ENCODE data around the gene APOBEC4.
A peak's percentile ranks its signal among the peaks of the same experiment; 100 is the strongest.

APOBEC4 gene

DNA sequence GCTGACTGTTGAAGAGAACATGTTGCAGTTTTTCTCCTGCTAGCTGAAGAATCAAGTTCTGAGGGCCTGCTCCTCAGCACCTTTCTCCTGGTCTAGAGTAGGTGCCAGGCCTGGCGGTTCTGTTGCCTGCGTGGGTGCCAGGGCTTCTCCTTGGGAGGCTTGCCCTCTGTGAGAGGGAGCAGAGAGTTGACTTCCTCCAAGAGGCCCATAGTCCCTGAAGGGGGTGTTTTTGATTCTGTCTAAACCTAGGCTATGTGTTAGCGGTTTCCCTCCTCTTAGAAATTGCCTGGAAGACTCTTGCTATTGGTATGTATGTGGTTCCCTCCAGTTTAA is 312 bp upstream of the APOBEC4 start:
- POLR2A ChIA-PET: no interaction called here
- Histone ChIP-seq H3K9me3 (ENCODE audit: control extremely low read depth in 1 of 5, control insufficient read depth in 4 of 5, insufficient read depth in 2 of 5, low read depth in 1 of 5, low read length in 4 of 5) (no peaks in the 10 kb centered on the region), H3K36me3 (ENCODE audit: control insufficient read depth in 4 of 4, insufficient read depth in 4 of 4, low read length in 3 of 4) (no peaks in the 10 kb centered on the region), H3K27ac (ENCODE audit: insufficient read depth in 1 of 2, low read depth in 1 of 2, low read length in 2 of 2, poor library complexity in 1 of 2, severe bottlenecking in 2 of 2) (no peak overlapping the region), H3K4me1 (ENCODE audit: control extremely low read depth in 1 of 4, control insufficient read depth in 4 of 4, insufficient read depth in 4 of 4, low read length in 3 of 4) (peaks cover 0 to 9% (median 6%) of the 10 kb centered on the region in 4 experiments), H3K4me3 (ENCODE audit: control insufficient read depth in 1 of 7, extremely low read depth in 1 of 7, insufficient read depth in 4 of 7, low read depth in 2 of 7, low read length in 6 of 7) (no peak overlapping the region), H3K27me3 (replicated peaks in 2 of 5; ENCODE audit: control insufficient read depth in 4 of 5, insufficient read depth in 5 of 5, low read length in 4 of 5) (no peaks in the 10 kb centered on the region)
- DNase-seq: no peak
- CTCF ChIA-PET: interaction anchor here (2.0 to 6.2 kb wide), 2 partner anchors 31 to 262 kb away, joined by 5 to 138 read pairs; no protein-coding TSS in a partner anchor
- WGBS (ENCODE audit: insufficient coverage): 68% methylated on average over 2 of the region's 3 CpGs

DNA sequence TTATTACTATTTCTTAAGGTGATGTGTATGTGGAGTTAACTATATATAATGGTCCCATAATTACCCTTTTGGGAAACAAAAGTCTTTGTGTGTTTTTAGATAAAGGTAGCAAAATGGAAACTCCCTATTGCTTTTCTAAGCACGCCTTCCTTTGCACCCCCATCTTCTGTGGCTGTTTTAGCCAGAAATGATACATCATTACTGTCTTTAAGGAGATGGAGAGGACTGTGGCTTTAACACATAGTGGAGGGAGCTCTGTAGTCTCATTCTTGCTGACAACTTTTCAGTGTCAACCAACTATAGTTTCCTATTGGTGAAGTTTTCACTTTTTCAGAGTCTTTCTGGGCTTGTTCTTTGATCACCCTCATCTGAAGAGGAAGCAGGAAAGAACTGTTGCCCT is 1.0 kb downstream of the APOBEC4 start:
- POLR2A ChIA-PET: no interaction called here

DNA sequence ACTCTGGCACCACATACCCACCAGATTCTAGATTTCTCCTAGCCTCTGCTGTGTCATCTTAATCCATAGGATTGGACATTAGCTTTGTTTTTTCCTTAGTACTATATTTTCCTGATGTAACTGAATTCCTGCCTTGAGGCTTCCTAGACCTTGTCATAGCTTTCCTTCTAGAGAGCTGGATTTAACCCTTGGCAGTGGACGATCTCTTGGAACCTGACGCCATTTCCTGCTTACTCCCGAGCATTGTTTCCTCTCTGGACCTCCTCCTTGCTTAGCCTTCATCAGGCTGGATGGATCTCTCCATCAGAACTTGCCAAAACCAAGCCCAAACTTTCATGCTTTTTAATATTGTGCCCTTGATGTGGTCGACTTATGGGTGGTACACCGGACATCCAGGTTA is 1.5 kb downstream of the APOBEC4 start:
- H3K27ac ChIP-seq (ENCODE audit: insufficient read depth in 1 of 2, low read depth in 1 of 2, low read length in 2 of 2, poor library complexity in 1 of 2, severe bottlenecking in 2 of 2): no peak overlapping the region
- ChIA-PET CTCF (interaction anchor here (0.6 to 6.2 kb wide), 4 partner anchors 27 to 264 kb away, joined by 3 to 138 read pairs (median 4); no protein-coding TSS in a partner anchor), POLR2A (no interaction called here)
- no peak for DNase-seq
- no peaks in the 10 kb centered on the region for H3K9me3 ChIP-seq (ENCODE audit: control extremely low read depth in 1 of 5, control insufficient read depth in 4 of 5, insufficient read depth in 2 of 5, low read depth in 1 of 5, low read length in 4 of 5)
- H3K36me3 ChIP-seq (ENCODE audit: control insufficient read depth in 4 of 4, insufficient read depth in 4 of 4, low read length in 3 of 4): no peaks in the 10 kb centered on the region
- no peaks in the 10 kb centered on the region for H3K27me3 ChIP-seq (replicated peaks in 2 of 5; ENCODE audit: control insufficient read depth in 4 of 5, insufficient read depth in 5 of 5, low read length in 4 of 5)
- no peak overlapping the region for H3K4me3 ChIP-seq (ENCODE audit: control insufficient read depth in 1 of 7, extremely low read depth in 1 of 7, insufficient read depth in 4 of 7, low read depth in 2 of 7, low read length in 6 of 7)
- 90% methylated on average over 3 of the region's 5 CpGs for WGBS (ENCODE audit: insufficient coverage)
- peaks cover 0 to 11% (median 7%) of the 10 kb centered on the region in 4 experiments for H3K4me1 ChIP-seq (ENCODE audit: control extremely low read depth in 1 of 4, control insufficient read depth in 4 of 4, insufficient read depth in 4 of 4, low read length in 3 of 4)

More for the DNA sequence above, 1.0 kb downstream of the APOBEC4 start:
- Histone ChIP-seq H3K4me3 (ENCODE audit: control insufficient read depth in 1 of 7, extremely low read depth in 1 of 7, insufficient read depth in 4 of 7, low read depth in 2 of 7, low read length in 6 of 7) (no peak overlapping the region), H3K9me3 (ENCODE audit: control extremely low read depth in 1 of 5, control insufficient read depth in 4 of 5, insufficient read depth in 2 of 5, low read depth in 1 of 5, low read length in 4 of 5) (no peaks in the 10 kb centered on the region), H3K4me1 (ENCODE audit: control extremely low read depth in 1 of 4, control insufficient read depth in 4 of 4, insufficient read depth in 4 of 4, low read length in 3 of 4) (peaks cover 0 to 9% (median 6%) of the 10 kb centered on the region in 4 experiments), H3K27ac (ENCODE audit: insufficient read depth in 1 of 2, low read depth in 1 of 2, low read length in 2 of 2, poor library complexity in 1 of 2, severe bottlenecking in 2 of 2) (no peak overlapping the region), H3K36me3 (ENCODE audit: control insufficient read depth in 4 of 4, insufficient read depth in 4 of 4, low read length in 3 of 4) (no peaks in the 10 kb centered on the region), H3K27me3 (replicated peaks in 2 of 5; ENCODE audit: control insufficient read depth in 4 of 5, insufficient read depth in 5 of 5, low read length in 4 of 5) (no peaks in the 10 kb centered on the region)
- CTCF ChIA-PET: interaction anchor here (0.6 to 6.2 kb wide), 3 partner anchors 26 to 263 kb away, joined by 4 to 138 read pairs (median 5); no protein-coding TSS in a partner anchor
- 100% methylated on average over 1 of the region's 1 CpG for WGBS (ENCODE audit: insufficient coverage)
- no peak for DNase-seq

DNA sequence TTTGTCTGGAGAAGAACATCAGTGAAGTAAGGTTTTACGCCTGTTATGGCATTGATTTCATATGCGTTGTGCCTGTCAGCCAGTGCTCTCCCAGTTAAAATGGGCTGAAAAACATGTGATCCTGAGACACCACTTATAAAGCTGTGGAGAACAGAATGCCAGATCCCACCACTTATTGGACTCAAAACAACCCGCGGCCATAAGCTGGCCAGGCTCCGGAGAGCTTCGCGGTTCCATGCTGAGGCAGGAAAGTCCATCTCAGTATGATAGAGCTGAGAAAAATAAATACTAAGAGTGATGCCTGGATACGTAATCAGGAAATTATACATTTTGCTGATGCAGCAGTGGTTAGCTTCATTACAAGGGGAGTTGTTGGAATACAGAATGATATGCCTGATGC is 5.1 kb downstream of the APOBEC4 start:
- POLR2A ChIA-PET: no interaction called here
- H3K9me3 ChIP-seq (ENCODE audit: control extremely low read depth in 1 of 5, control insufficient read depth in 4 of 5, insufficient read depth in 2 of 5, low read depth in 1 of 5, low read length in 4 of 5): no peaks in the 10 kb centered on the region
- peaks cover 0 to 11% (median 5%) of the 10 kb centered on the region in 4 experiments for H3K4me1 ChIP-seq (ENCODE audit: control extremely low read depth in 1 of 4, control insufficient read depth in 4 of 4, insufficient read depth in 4 of 4, low read length in 3 of 4)
- H3K27ac ChIP-seq (ENCODE audit: insufficient read depth in 1 of 2, low read depth in 1 of 2, low read length in 2 of 2, poor library complexity in 1 of 2, severe bottlenecking in 2 of 2): no peak overlapping the region
- whole genome bisulfite sequencing (ENCODE audit: insufficient coverage): 97% methylated on average over 8 of the region's 8 CpGs
- H3K4me3 ChIP-seq (ENCODE audit: control insufficient read depth in 1 of 7, extremely low read depth in 1 of 7, insufficient read depth in 4 of 7, low read depth in 2 of 7, low read length in 6 of 7): no peak overlapping the region
- H3K27me3 ChIP-seq (replicated peaks in 2 of 5; ENCODE audit: control insufficient read depth in 4 of 5, insufficient read depth in 5 of 5, low read length in 4 of 5): no peaks in the 10 kb centered on the region
- DNase-seq: no peak
- CTCF ChIA-PET: no interaction called here
- no peaks in the 10 kb centered on the region for H3K36me3 ChIP-seq (ENCODE audit: control insufficient read depth in 4 of 4, insufficient read depth in 4 of 4, low read length in 3 of 4)

DNA sequence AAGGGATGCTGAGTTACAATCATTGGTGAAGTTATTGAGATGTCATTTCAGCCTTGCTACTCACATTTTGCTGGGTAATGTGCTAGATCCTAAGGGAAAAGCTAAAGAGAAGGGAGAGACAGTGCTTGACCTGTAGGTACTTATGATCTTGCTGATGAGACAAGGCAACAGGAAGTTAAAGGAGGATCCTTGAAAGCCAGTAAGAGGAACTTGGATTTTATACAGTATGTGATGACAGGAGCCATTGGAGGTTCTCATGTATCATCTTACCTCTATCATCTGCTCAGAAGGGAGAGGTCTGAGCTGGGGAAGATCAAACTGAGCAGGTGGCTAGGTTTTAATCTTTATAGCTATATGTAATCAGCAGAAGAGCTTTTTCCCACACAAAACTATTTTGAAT is 6.3 kb downstream of the APOBEC4 start:
- ChIA-PET CTCF (interaction anchor here (3.8 kb wide), 1 partner anchor 8 kb away, joined by 24 read pairs; no protein-coding TSS in a partner anchor), POLR2A (no interaction called here)
- Histone ChIP-seq H3K9me3 (ENCODE audit: control extremely low read depth in 1 of 5, control insufficient read depth in 4 of 5, insufficient read depth in 2 of 5, low read depth in 1 of 5, low read length in 4 of 5) (no peaks in the 10 kb centered on the region), H3K4me3 (ENCODE audit: control insufficient read depth in 1 of 7, extremely low read depth in 1 of 7, insufficient read depth in 4 of 7, low read depth in 2 of 7, low read length in 6 of 7) (no peak overlapping the region), H3K4me1 (ENCODE audit: control extremely low read depth in 1 of 4, control insufficient read depth in 4 of 4, insufficient read depth in 4 of 4, low read length in 3 of 4) (peaks cover 0 to 4% (median under 1%) of the 10 kb centered on the region in 4 experiments), H3K36me3 (ENCODE audit: control insufficient read depth in 4 of 4, insufficient read depth in 4 of 4, low read length in 3 of 4) (no peaks in the 10 kb centered on the region), H3K27me3 (replicated peaks in 2 of 5; ENCODE audit: control insufficient read depth in 4 of 5, insufficient read depth in 5 of 5, low read length in 4 of 5) (no peaks in the 10 kb centered on the region), H3K27ac (ENCODE audit: insufficient read depth in 1 of 2, low read depth in 1 of 2, low read length in 2 of 2, poor library complexity in 1 of 2, severe bottlenecking in 2 of 2) (no peak overlapping the region)
- DNase-seq: no peak

DNA sequence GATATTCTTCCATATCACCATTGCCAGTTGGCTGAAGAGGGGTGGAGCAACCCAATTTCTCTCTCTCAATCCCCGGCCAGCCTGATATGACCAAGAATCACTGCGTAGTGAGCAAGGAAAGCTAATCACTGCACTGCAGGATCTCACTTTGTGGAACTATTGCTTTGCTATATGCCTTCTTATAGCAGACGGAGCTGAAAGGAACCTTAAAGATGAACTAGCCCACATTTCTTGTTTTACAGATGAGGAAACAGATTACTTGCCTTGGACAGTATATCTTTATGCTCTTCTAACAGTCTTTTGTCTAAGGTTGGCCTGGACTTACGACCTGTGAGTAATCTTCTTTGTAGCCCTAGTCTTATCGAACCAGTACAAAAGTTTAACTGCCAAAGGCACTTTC is 7.6 kb downstream of the APOBEC4 start:
- H3K9me3 ChIP-seq (ENCODE audit: control extremely low read depth in 1 of 5, control insufficient read depth in 4 of 5, insufficient read depth in 2 of 5, low read depth in 1 of 5, low read length in 4 of 5): no peaks in the 10 kb centered on the region
- peak in 2 of 3 donors; percentile 42 to 74 for DNase-seq
- H3K36me3 ChIP-seq (ENCODE audit: control insufficient read depth in 4 of 4, insufficient read depth in 4 of 4, low read length in 3 of 4): no peaks in the 10 kb centered on the region
- H3K4me1 ChIP-seq (ENCODE audit: control extremely low read depth in 1 of 4, control insufficient read depth in 4 of 4, insufficient read depth in 4 of 4, low read length in 3 of 4): peaks cover 0 to 4% (median under 1%) of the 10 kb centered on the region in 4 experiments
- ChIA-PET POLR2A (no interaction called here), CTCF (interaction anchor here (1.8 to 3.8 kb wide), 2 partner anchors 10 to 271 kb away, joined by 8 to 24 read pairs; no protein-coding TSS in a partner anchor)
- 55% methylated on average over 4 of the region's 5 CpGs for WGBS (ENCODE audit: insufficient coverage)
- no peaks in the 10 kb centered on the region for H3K27me3 ChIP-seq (replicated peaks in 2 of 5; ENCODE audit: control insufficient read depth in 4 of 5, insufficient read depth in 5 of 5, low read length in 4 of 5)
- no peak overlapping the region for H3K4me3 ChIP-seq (ENCODE audit: control insufficient read depth in 1 of 7, extremely low read depth in 1 of 7, insufficient read depth in 4 of 7, low read depth in 2 of 7, low read length in 6 of 7)
- H3K27ac ChIP-seq (ENCODE audit: insufficient read depth in 1 of 2, low read depth in 1 of 2, low read length in 2 of 2, poor library complexity in 1 of 2, severe bottlenecking in 2 of 2): no peak overlapping the region

DNA sequence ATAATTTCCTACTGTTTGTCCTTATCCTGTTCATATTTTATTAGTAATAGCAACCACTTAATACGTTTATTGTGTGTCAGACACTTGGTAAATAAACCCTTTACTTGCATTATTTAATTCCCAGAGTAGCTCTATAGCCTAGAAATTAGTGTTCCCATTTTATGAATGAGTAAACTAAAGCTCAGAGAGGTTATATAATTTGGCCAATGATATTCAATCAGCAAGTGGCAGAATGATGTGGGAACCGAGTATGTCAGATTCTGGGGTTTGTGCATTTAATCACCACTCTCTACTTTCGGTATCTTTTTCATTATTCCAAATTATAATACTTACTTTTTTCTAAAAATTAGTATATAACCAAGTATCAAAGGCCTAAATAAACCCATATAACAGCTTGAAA is 10.9 kb downstream of the APOBEC4 start:
- Histone ChIP-seq H3K4me3 (ENCODE audit: control insufficient read depth in 1 of 7, extremely low read depth in 1 of 7, insufficient read depth in 4 of 7, low read depth in 2 of 7, low read length in 6 of 7) (no peak overlapping the region), H3K4me1 (ENCODE audit: control extremely low read depth in 1 of 4, control insufficient read depth in 4 of 4, insufficient read depth in 4 of 4, low read length in 3 of 4) (peaks cover 0 to 4% (median under 1%) of the 10 kb centered on the region in 4 experiments), H3K27me3 (replicated peaks in 2 of 5; ENCODE audit: control insufficient read depth in 4 of 5, insufficient read depth in 5 of 5, low read length in 4 of 5) (no peaks in the 10 kb centered on the region), H3K36me3 (ENCODE audit: control insufficient read depth in 4 of 4, insufficient read depth in 4 of 4, low read length in 3 of 4) (no peaks in the 10 kb centered on the region), H3K27ac (ENCODE audit: insufficient read depth in 1 of 2, low read depth in 1 of 2, low read length in 2 of 2, poor library complexity in 1 of 2, severe bottlenecking in 2 of 2) (no peak overlapping the region), H3K9me3 (ENCODE audit: control extremely low read depth in 1 of 5, control insufficient read depth in 4 of 5, insufficient read depth in 2 of 5, low read depth in 1 of 5, low read length in 4 of 5) (no peaks in the 10 kb centered on the region)
- WGBS (ENCODE audit: insufficient coverage): no CpG with 5 or more reads among the region's 3 CpGs
- POLR2A ChIA-PET: interaction anchor here (0.6 kb wide), 1 partner anchor 766 kb away, joined by 3 read pairs; no protein-coding TSS in a partner anchor
- no peak for DNase-seq
- CTCF ChIA-PET: no interaction called here
